K562 (cell line): ENCODE results near the gene ABCB9. TPM values are rescaled to one million over a fixed set of nuclear protein-coding genes. Genes with fewer than 3 reads are reported as not detected.

Experiments
- ATAC-seq: fragments of 200-7000 bp; cut with Tn5 transposase; 3 replicates; pipeline ENCODE4 v1.9.1; 2020; ENCODE audit warnings: moderate library complexity
- BruUV-seq: library from RNA; stranded (reverse); fragments of 400-500 nt; replicated peaks from 2 replicates; lab custom pipeline; 2021; lab: Mats Ljungman, UMichigan
- CTCF ChIA-PET: fragments of 300-600 bp; formaldehyde crosslinking; extraction: SDS; loops from one replicate; lab custom pipeline; 2021; ENCODE audit warnings: low intra/inter-chr PET ratio; lab: Yijun Ruan, JAX
- POLR2A ChIA-PET: fragments of 300-600, 350-650 bp; sonication (Branson Sonifier 250); formaldehyde crosslinking; extraction: SDS; loops from one replicate; lab custom pipeline; 2021; ENCODE audit warnings: antibody characterized with exemption, inconsistent platforms; lab: Yijun Ruan, JAX
- DNase-seq, 4 experiments: peaks; one replicate each; pipeline versions ENCODE4 v3.0.0 to v3.0.0-alpha.2; 2011 to 2018; ENCODE audit warnings: low spot score in 3 of 4, mixed read lengths in 3 of 4; ENCODE audit errors: extremely low read depth in 1 of 4
- FAIRE-seq: peaks from 2 replicates; lab custom pipeline; 2011; peaks lifted over from hg19 to GRCh38; lab: Jason Lieb, UNC
- H2AFZ ChIP-seq: 2 replicates; pipeline ENCODE4 v1.6.0; 2011; ENCODE audit warnings: low read depth, low read length, control low read depth, inconsistent platforms
- H3K27ac ChIP-seq: fragments of 200-600 bp; 3 replicates; pipeline ENCODE4 v1.8.0; 2011; ENCODE audit warnings: low read depth, mild to moderate bottlenecking, control low read depth, inconsistent platforms, low read length, moderate library complexity, mixed read lengths; ENCODE audit errors: extremely low read depth
- H3K27me3 ChIP-seq, 2 experiments: fragments of 300-600 bp in 1 of 2; 2 replicates in 1 of 2; 3 replicates in 1 of 2; pipeline versions ENCODE4 v1.6.0 to v1.8.0; 2011; ENCODE audit warnings: inconsistent platforms in 2 of 2, low read length in 2 of 2, mild to moderate bottlenecking in 1 of 2, mixed read lengths in 1 of 2, moderate library complexity in 1 of 2; ENCODE audit not compliant: control insufficient read depth in 2 of 2, insufficient read depth in 2 of 2
- H3K36me3 ChIP-seq: fragments of 300-600 bp; 3 replicates; pipeline ENCODE4 v1.8.0; 2011; ENCODE audit warnings: mild to moderate bottlenecking, low read length, inconsistent platforms; ENCODE audit not compliant: control insufficient read depth, insufficient read depth
- H3K4me1 ChIP-seq, 2 experiments: fragments of 200-600 bp in 1 of 2; replicated peaks in 1 of 2; 2 replicates in 1 of 2; 3 replicates in 1 of 2; pipeline versions ENCODE4 v1.5.1 to v1.8.0; 2011; ENCODE audit warnings: inconsistent platforms in 2 of 2, low read length in 2 of 2, mild to moderate bottlenecking in 1 of 2, mixed read lengths in 1 of 2, moderate library complexity in 1 of 2; ENCODE audit not compliant: control insufficient read depth in 2 of 2, insufficient read depth in 2 of 2
- H3K4me2 ChIP-seq: 2 replicates; pipeline ENCODE4 v1.6.1; 2011; ENCODE audit warnings: low read length, control low read depth, inconsistent platforms, mixed read lengths; ENCODE audit not compliant: insufficient read depth
- H3K4me3 ChIP-seq: fragments of 200-600 bp; sonication (generic), shearing (Covaris generic); 2 replicates; pipeline ENCODE4 v1.5.1; 2016; ENCODE audit warnings: control low read depth, inconsistent platforms
- H3K79me2 ChIP-seq: fragments of 200-600 bp; 3 replicates; pipeline ENCODE4 v1.8.0; 2011; ENCODE audit warnings: low read length, inconsistent platforms; ENCODE audit not compliant: control insufficient read depth, insufficient read depth
- H3K9ac ChIP-seq, 2 experiments: 2 replicates each; pipeline versions ENCODE4 v1.6.0 to v1.6.1; 2011; ENCODE audit warnings: low read depth in 2 of 2, low read length in 2 of 2, control low read depth in 1 of 2, inconsistent platforms in 1 of 2, mild to moderate bottlenecking in 1 of 2, mixed read lengths in 1 of 2; ENCODE audit not compliant: insufficient read depth in 1 of 2
- H3K9me1 ChIP-seq: one replicate; pipeline ENCODE4 v1.6.0; 2011; ENCODE audit warnings: inconsistent platforms, mild to moderate bottlenecking, low read length, moderate library complexity; ENCODE audit not compliant: control insufficient read depth, insufficient read depth
- H3K9me3 ChIP-seq: replicated peaks from 2 replicates; pipeline ENCODE4 v1.5.1; 2011; ENCODE audit warnings: low read depth, low read length, inconsistent platforms; ENCODE audit not compliant: control insufficient read depth, insufficient read depth
- H4K20me1 ChIP-seq: replicated peaks from 2 replicates; pipeline ENCODE4 v1.6.1; 2011; ENCODE audit warnings: low read length, inconsistent platforms, mixed read lengths; ENCODE audit not compliant: control insufficient read depth, insufficient read depth
- CBX1 ChIP-seq: sonication (generic); IDR thresholded peaks from 2 replicates; pipeline ENCODE4 v1.6.1; 2016; ENCODE audit warnings: antibody characterized with exemption, low read depth, mild to moderate bottlenecking
- DMBX1 ChIP-seq: fragments of 250-450 bp; sonication (Bioruptor Pico); IDR thresholded peaks from 2 replicates; pipeline ENCODE4 v1.8.0; 2022; ENCODE audit warnings: inconsistent platforms, mild to moderate bottlenecking, moderate library complexity, borderline replicate concordance
- HCFC1 ChIP-seq: IDR thresholded peaks from 2 replicates; pipeline ENCODE4 v1.6.1; 2012; ENCODE audit warnings: low read depth, low read length, improper control_type of control experiment
- HDAC3 ChIP-seq: fragments of 450-650 bp; IDR thresholded peaks from 2 replicates; pipeline ENCODE4 v1.6.1; 2018; ENCODE audit warnings: borderline replicate concordance, mild to moderate bottlenecking, moderate library complexity; ENCODE audit not compliant: partially characterized antibody
- KHSRP ChIP-seq: fragments of 450-650 bp; IDR thresholded peaks from 2 replicates; pipeline ENCODE4 v1.6.1; 2017
- MXD1 ChIP-seq: fragments of 250-450 bp; sonication (Bioruptor Pico); IDR thresholded peaks from 2 replicates; pipeline ENCODE4 v1.8.0; 2021; ENCODE audit warnings: borderline replicate concordance, mild to moderate bottlenecking, moderate library complexity; ENCODE audit not compliant: poor library complexity, severe bottlenecking
- RBM15 ChIP-seq: fragments of 200-400 bp; formaldehyde crosslinking; IDR thresholded peaks from 2 replicates; pipeline ENCODE4 v1.6.1; 2018; ENCODE audit warnings: mild to moderate bottlenecking, low read length, moderate library complexity; ENCODE audit not compliant: insufficient read depth
- SMAD1 ChIP-seq: fragments of 150-350 bp; IDR thresholded peaks from 2 replicates; pipeline ENCODE4 v1.6.1; 2014; ENCODE audit warnings: low read length, low read depth; ENCODE audit not compliant: partially characterized antibody
- U2AF1 ChIP-seq: fragments of 200-400 bp; formaldehyde crosslinking; optimal IDR thresholded peaks from 2 replicates; pipeline ENCODE3; 2017; ENCODE audit warnings: mild to moderate bottlenecking, low read depth, low read length, moderate library complexity
- WGBS: fragments of 100-300 bp; shearing (Covaris generic); methylation state at CpG from one replicate; pipeline ENCODE4 v1.1.6; 2016; ENCODE audit warnings: low coverage, mixed read lengths; ENCODE audit not compliant: insufficient coverage; ENCODE audit errors: missing lambda C conversion rate; 5-methylcytosine and 5-hydroxymethylcytosine counted together
- in situ Hi-C: fragments of 300-500 bp; cut with MboI; formaldehyde crosslinking; loops from 4 replicates; pipeline ENCODE4 v1.15.0; 2018; ENCODE audit warnings: inconsistent platforms, mixed read lengths
- intact Hi-C: fragments of 100-400 bp; cut with micrococcal nuclease; formaldehyde crosslinking; loops from 2 replicates; pipeline ENCODE4 v1.14.2; 2022
- polyA plus RNA-seq, 8 experiments: library from polyadenylated mRNA; depleted of rRNA in 4 of 8; stranded (reverse) in 5 of 8; unstranded in 3 of 8; fragments of >200 nt; fragmentation: Nextera tagmentation in 2 of 8; fragmentation: Illumina TruSeq in 1 of 8; extraction: Ambion mirVana in 2 of 8; extraction: Trizol in 1 of 8; gene quantifications; 2 replicates each; pipeline versions ENCODE4 v1.2.1 to v1.2.3, GENCODE V29; 2011 to 2014; ENCODE audit warnings: inconsistent platforms in 1 of 8, missing spikeins in 1 of 8
- total RNA-seq, 7 experiments: library from RNA; depleted of rRNA in 6 of 7; stranded (reverse); fragments of >200 nt in 6 of 7; fragmentation: Illumina TruSeq in 2 of 7; extraction: Trizol in 2 of 7; gene quantifications; 2 replicates each; pipeline versions ENCODE4 v1.2.1 to v1.2.3, GENCODE V29; 2011 to 2021; ENCODE audit warnings: low replicate concordance in 1 of 7

The ABCB9 gene
- total and polyA plus RNA-seq, 9 of the 15 experiments (the other 6 are each of a cell fraction or from before 2014, with no cell fraction given): 0.20 to 12.6 (median 6.2) TPM

DNA sequence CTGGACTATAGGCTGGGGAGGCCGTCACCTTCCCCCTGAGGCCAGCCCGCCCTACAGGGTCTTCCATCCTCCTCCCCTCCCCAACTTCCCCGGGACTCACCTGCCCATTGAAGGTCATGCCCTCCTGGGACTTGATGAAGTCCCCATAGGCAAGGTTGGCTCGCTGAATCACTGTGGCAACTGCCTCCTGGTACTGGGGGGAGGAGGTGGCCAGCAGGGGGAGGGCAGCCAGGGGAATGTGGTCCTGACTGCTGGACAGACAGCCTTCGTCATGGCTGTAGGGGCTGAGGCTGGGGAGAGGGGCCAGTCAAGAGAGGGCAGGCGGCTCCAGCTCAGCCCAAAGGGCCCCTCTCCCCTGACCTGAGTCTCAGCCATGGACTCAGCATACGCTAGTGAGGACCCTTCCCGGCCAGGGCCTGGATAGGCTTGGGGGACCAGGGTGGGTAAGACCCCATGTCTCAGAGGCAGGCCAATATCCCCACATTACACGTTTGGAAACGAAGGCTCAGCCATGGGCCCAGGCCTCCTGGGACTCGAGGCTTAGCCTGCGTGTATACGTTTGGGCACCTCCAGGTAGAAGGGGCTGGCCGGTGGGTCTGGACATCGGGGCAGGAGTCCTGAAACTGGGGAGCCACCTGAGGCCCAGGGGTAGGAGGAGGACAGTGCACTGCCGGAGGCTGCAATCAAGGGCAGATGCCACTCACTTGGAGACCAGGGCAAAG, 30.5 kb upstream of the ABCB9 start:
- H3K4me2 ChIP-seq: no peak overlapping the region
- no peaks in the 10 kb centered on the region for H4K20me1 ChIP-seq
- FAIRE-seq (no peak), ATAC-seq (no peak; the same call in 2 of the 3 replicates), DNase-seq (no peak)
- H3K4me1 ChIP-seq: peaks cover 13 to 40% of the 10 kb centered on the region in 2 experiments
- no peak overlapping the region for H2AFZ ChIP-seq
- ChIA-PET POLR2A (no interaction called here), CTCF (no interaction called here)
- H3K9me1 ChIP-seq: no peaks in the 10 kb centered on the region
- H3K36me3 ChIP-seq: no peaks in the 10 kb centered on the region
- TF ChIP-seq KHSRP: no peak
- no peak for TF ChIP-seq SMAD1
- TF ChIP-seq CBX1: no peak
- TF ChIP-seq HCFC1: no peak
- no peak for TF ChIP-seq HDAC3
- no peak for TF ChIP-seq U2AF1
- no peak for TF ChIP-seq DMBX1 (CRISPR knock-in tag)
- no peak for TF ChIP-seq MXD1
- TF ChIP-seq RBM15: no peak
- H3K9ac ChIP-seq: 0 out of 4 replicates have a peak overlapping the region, but pooled peaks of 1 of the 2 experiments have one; percentile 16
- in situ Hi-C loops: no loop called here
- BruUV-seq: no TSS peak
- H3K27ac ChIP-seq: no peak overlapping the region
- no peaks in the 10 kb centered on the region for H3K9me3 ChIP-seq
- H3K27me3 ChIP-seq: no peaks in the 10 kb centered on the region
- intact Hi-C loops: no loop called here
- 74% methylated on average over 12 of the region's 16 CpGs for WGBS
- H3K4me3 ChIP-seq: no peak overlapping the region
- no peaks in the 10 kb centered on the region for H3K79me2 ChIP-seq
